Activated naive CD4-positive, alpha-beta T cell treated with anti-CD3 and anti-CD28 coated beads for 36 hours (primary cell): ENCODE measurements around the gene PODNL1. TPM values are rescaled to one million over a fixed set of nuclear protein-coding genes. Genes with fewer than 3 reads are reported as not detected.

Experiments used
- CTCF ChIA-PET: fragments of 350-600 bp; sonication (Branson Sonifier 250); formaldehyde crosslinking; loops from one replicate; lab custom pipeline; 2021; ENCODE audit warnings: antibody characterized with exemption; lab: Charles Lee
- DNase-seq: peaks from one replicate; pipeline ENCODE4 v3.0.0-alpha.2; 2020
- H3K27ac Mint-ChIP-seq: one replicate; pipeline ENCODE4 v1.8.0; 2021; ENCODE audit warnings: mild to moderate bottlenecking, mixed read lengths
- H3K27me3 Mint-ChIP-seq: one replicate; pipeline ENCODE4 v1.8.0; 2021; ENCODE audit warnings: low read depth, mixed read lengths
- H3K36me3 Mint-ChIP-seq: one replicate; pipeline ENCODE4 v1.8.0; 2021; ENCODE audit warnings: low read depth, mixed read lengths
- H3K4me1 Mint-ChIP-seq: one replicate; pipeline ENCODE4 v1.8.0; 2021; ENCODE audit warnings: low read depth, mixed read lengths
- H3K4me3 Mint-ChIP-seq: one replicate; pipeline ENCODE4 v1.8.0; 2021; ENCODE audit warnings: mild to moderate bottlenecking, moderate library complexity, mixed read lengths
- H3K9me3 Mint-ChIP-seq: one replicate; pipeline ENCODE4 v1.8.0; 2021; ENCODE audit warnings: mixed read lengths
- intact Hi-C: fragments of 100-400 bp; cut with micrococcal nuclease; formaldehyde crosslinking; loops from one replicate; pipeline ENCODE4 v1.15.1; 2023
- total RNA-seq, 2 experiments: library from RNA; stranded (reverse); gene quantifications; one replicate each; pipeline ENCODE4 v1.2.3, GENCODE V29; 2021

The PODNL1 gene, protein sequence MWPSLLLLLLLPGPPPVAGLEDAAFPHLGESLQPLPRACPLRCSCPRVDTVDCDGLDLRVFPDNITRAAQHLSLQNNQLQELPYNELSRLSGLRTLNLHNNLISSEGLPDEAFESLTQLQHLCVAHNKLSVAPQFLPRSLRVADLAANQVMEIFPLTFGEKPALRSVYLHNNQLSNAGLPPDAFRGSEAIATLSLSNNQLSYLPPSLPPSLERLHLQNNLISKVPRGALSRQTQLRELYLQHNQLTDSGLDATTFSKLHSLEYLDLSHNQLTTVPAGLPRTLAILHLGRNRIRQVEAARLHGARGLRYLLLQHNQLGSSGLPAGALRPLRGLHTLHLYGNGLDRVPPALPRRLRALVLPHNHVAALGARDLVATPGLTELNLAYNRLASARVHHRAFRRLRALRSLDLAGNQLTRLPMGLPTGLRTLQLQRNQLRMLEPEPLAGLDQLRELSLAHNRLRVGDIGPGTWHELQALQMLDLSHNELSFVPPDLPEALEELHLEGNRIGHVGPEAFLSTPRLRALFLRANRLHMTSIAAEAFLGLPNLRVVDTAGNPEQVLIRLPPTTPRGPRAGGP
- total RNA-seq = under 1 TPM in 1 of 2 experiments, not detected in 1; 0.29 TPM

DNA sequence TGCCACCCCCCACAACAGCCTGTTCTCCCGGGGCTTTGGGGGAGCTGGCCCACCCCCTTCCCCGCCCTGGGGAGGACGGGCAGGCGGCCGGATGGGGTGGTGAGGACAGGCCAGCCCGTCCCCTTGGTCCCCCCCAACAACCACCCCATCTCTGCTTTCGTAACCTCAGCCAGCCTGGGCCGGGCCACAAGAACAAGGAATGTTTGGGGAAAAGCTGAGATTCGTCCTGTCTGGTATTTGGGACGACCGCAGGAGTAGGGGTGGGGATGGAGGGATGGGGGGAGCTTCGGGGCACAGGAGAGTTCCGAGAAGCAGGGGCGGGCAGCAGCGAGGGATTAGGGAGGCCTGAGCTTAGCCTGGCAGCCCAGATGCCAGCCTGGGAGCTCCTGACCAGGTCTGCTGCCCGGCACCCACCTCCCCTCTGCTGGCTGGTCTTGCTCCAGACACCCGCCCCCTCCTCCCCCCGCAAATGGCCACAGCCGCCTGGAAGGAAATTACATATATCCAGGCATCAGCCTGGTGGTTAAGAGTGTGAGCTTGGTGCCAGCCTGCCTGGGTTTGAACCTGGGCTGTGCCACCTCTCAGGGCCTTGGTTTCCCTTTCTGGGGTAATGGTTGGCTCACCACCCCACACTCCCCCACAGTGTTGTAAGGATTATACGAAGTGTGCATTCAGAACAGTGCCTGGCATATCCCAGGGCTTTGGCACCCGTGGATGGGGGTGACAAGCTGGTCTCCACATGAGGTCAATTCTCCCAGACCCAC lies at the start of gene PODNL1:
TSS of gene PODNL1 (minus strand) at position 117 of the 764 bp plus-strand sequence. CDS start 236 bp downstream, outside the sequence.
- Mint-ChIP-seq H3K36me3 (no peaks in the 10 kb centered on the region), H3K27ac (no peak within 1 kb of the TSS), H3K9me3 (no peaks in the 10 kb centered on the region), H3K4me1 (no peaks in the 10 kb centered on the region), H3K27me3 (peaks cover 2% of the 10 kb centered on the region), H3K4me3 (no peak within 1 kb of the TSS)
- DNase-seq = no peak
- intact Hi-C loops = no loop called here
- CTCF ChIA-PET = interaction anchor here (1.2 kb wide), 1 partner anchor 121 kb away, joined by 3 read pairs; no protein-coding TSS in a partner anchor

DNA sequence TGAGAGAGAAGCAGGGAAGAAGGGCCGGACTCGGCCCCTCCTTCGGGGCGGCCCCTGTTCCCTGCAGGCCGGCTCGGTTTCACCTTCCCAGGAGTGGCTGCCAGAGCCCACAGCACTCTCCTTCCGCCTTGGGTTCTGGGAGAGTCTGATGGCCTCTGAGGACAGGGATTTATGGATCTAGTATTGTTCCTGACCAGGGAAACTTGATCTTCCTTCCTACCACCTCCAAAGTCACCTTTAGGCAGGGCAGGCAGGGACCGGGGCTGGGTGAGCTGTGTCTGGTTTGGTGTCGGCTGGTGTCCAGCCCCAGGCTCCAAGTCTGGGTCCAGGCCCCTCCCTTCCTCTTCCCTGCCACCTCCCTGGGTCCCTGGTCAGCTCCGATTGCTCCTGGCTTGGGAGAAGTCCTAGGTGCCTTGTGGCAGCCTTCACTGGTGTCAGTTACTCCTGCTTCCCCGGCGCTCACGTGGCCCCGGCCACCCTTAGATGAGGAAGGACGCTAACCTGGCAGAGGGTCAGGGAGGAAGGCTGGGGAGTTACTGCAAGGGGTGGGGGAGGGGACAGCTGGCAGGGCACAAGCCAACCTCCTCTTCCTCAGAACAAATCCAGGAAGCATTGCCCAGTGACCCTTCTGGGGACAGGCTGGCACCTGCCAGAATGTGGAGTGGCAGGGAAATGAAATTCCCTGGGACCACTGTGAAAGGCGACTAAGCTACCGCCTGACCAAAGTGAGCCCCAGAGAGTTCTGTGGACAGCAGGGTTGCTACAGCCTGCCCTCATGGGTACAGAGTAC lies 49.1 kb upstream of the PODNL1 start:
- Mint-ChIP-seq H3K4me3 (peak overlapping the region; percentile 65), H3K27me3 (no peaks in the 10 kb centered on the region), H3K9me3 (no peaks in the 10 kb centered on the region), H3K4me1 (peaks cover 65% of the 10 kb centered on the region), H3K27ac (peak overlapping the region; percentile 98), H3K36me3 (peaks cover 12% of the 10 kb centered on the region)
- DNase-seq = no peak
- CTCF ChIA-PET = interaction anchor here (0.6 to 1.2 kb wide), 5 partner anchors 18 to 86 kb away, joined by 3 to 5 read pairs (median 3); partner anchors contain the start of gene IL27RA
- intact Hi-C loops = loop anchor here (2.0 kb wide), 1 partner anchor 86 kb away; the partner anchor contains the start of gene MISP3

DNA sequence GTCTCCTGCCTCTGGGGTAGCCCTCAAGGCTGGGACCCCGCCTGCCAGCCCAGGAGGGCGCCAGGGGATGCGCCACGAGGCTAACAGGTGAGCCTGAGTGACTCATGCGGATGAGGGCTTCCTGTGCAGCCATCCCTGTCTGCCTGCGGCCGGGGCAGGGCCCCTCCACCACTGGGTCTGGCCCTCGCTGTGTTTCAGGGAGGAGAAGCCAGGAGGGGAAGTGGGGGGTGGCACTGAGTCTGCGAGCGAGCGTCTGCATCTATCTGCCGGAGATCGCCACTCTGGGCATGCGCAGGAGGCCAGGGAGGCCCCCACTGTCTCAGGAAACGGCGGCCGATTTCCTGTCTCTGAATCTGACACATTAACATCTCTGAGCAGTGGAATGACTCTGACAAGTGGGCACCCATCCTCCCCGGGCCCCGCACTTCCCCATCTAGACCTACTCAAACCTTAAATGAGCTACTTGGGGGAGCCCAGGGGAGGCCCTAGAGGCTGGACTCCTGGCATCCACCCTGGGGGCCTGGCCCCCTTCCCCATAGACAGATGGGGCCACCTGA lies 48.2 kb upstream of the PODNL1 start:
- DNase-seq = peak; percentile 100
- H3K9me3 Mint-ChIP-seq = no peaks in the 10 kb centered on the region
- peaks cover 12% of the 10 kb centered on the region for H3K36me3 Mint-ChIP-seq
- intact Hi-C loops = loop anchor here (1.0 to 2.0 kb wide), 7 partner anchors 20 to 382 kb away; partner anchors contain the start of genes DCAF15, MISP3 and RFX1
- H3K27ac Mint-ChIP-seq = peak overlapping the region; percentile 98
- peak overlapping the region; percentile 65 for H3K4me3 Mint-ChIP-seq
- no peaks in the 10 kb centered on the region for H3K27me3 Mint-ChIP-seq
- H3K4me1 Mint-ChIP-seq = peaks cover 64% of the 10 kb centered on the region
- CTCF ChIA-PET = interaction anchor here (0.6 to 2.1 kb wide), 4 partner anchors 18 to 83 kb away, joined by 3 to 9 read pairs (median 3); partner anchors contain the start of gene IL27RA

DNA sequence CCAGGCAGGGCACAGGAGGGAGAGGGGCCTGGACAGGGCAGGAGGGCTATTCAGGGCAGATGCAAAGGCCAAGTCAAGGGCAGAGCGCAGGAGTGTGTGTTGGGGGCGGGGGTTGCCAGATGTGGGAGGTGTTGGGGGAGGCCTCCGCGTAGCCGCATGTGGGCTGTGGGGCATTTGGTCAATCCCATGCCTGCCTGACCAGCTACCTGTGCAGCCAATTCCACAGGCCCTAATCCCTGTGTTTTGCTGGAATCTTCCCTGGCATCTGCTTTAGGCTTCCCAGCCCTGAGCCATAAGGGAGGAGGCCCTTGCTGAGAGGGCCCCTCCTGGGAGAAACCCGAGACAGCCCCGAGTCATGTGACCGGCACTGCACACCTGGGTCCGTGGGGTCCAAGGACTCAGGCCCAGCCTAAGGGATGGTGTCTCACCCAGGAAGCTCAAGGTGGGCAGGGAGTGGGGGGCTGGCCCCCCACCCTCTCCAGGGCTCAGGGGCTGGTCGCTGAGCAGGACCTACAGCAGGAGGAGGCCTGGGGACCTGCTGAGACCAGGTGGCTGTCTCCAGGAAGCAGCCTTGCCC lies 47.6 kb upstream of the PODNL1 start:
- Mint-ChIP-seq H3K4me1 (peaks cover 62% of the 10 kb centered on the region), H3K27ac (peak overlapping the region; percentile 98), H3K27me3 (no peaks in the 10 kb centered on the region), H3K36me3 (peaks cover 11% of the 10 kb centered on the region), H3K9me3 (no peaks in the 10 kb centered on the region), H3K4me3 (peak overlapping the region; percentile 65)
- CTCF ChIA-PET = interaction anchor here (0.6 to 2.1 kb wide), 7 partner anchors 14 to 46 kb away, joined by 3 to 9 read pairs (median 3); partner anchors contain the start of gene IL27RA
- intact Hi-C loops = loop anchor here (1.0 to 2.0 kb wide), 7 partner anchors 20 to 382 kb away; partner anchors contain the start of genes DCAF15, MISP3 and RFX1
- DNase-seq = no peak

DNA sequence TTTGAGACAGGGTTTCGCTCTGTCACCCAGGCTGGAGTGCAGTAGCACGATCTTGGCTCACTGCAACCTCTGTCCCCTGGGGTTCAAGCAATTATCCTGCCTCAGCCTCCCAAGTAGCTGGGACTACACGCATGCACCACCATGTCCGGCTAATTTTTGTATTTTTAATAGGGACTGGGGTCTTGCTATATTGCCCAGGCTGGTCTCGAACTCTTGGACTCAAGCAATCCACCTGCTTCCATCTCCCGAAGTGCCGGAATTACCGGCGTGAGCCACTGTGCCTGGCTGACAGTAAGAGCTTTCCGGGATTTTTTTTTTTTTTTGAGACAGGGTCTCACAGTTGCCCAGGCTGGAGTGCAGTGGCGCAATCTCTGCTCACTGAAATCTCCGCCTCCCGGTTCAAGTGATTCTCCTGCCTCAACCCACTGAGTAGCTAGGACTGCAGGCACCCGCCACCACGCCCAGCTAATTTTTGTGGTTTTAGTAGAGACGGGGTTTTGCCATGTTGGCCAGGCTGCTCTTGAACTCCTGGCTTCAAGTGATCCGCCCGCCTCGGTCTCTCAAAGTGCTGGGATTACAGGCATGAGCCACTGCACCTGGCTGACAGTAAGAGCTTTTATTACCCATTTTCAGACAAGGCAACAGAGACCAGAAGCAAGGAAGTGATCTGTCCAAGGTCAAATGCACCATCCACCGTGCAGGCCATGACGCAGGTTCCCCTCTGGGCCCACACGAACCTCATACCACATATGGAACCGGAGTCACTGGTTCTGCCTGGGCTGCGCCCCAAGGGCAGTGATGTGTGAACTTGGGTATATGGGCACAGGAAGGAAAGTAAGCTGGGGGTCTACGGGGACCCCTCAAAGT lies 46.9 kb upstream of the PODNL1 start:
- CTCF ChIA-PET = interaction anchor here (0.6 to 2.1 kb wide), 6 partner anchors 14 to 48 kb away, joined by 3 to 9 read pairs (median 4); partner anchors contain the start of gene IL27RA
- DNase-seq = peak; percentile 41
- Mint-ChIP-seq H3K4me1 (peaks cover 62% of the 10 kb centered on the region), H3K4me3 (peak overlapping the region; percentile 63), H3K36me3 (peaks cover 10% of the 10 kb centered on the region), H3K27me3 (no peaks in the 10 kb centered on the region), H3K27ac (peak overlapping the region; percentile 98), H3K9me3 (no peaks in the 10 kb centered on the region)
- intact Hi-C loops = no loop called here

DNA sequence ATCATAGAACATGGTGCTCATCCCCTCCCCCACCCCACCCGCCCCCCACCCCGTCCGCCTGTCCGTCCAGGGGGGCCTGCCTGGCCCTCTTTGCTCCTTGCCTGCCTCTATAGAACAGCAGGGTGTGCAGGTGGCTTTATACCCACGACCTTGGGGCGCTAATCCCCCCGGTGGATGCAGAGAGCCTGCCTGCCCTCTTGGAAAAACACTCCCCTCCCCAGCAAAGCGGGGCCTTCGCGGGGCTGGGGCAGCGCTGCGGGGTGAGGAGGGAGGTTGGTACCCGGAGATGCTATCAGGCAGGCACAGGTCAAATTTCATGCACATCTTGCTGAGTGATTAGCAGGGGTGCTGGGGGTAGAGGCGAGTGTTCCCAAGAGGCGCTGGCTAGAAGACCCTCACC lies 46.0 kb upstream of the PODNL1 start:
- Mint-ChIP-seq H3K36me3 (peaks cover 4% of the 10 kb centered on the region), H3K4me1 (peaks cover 58% of the 10 kb centered on the region)

DNA sequence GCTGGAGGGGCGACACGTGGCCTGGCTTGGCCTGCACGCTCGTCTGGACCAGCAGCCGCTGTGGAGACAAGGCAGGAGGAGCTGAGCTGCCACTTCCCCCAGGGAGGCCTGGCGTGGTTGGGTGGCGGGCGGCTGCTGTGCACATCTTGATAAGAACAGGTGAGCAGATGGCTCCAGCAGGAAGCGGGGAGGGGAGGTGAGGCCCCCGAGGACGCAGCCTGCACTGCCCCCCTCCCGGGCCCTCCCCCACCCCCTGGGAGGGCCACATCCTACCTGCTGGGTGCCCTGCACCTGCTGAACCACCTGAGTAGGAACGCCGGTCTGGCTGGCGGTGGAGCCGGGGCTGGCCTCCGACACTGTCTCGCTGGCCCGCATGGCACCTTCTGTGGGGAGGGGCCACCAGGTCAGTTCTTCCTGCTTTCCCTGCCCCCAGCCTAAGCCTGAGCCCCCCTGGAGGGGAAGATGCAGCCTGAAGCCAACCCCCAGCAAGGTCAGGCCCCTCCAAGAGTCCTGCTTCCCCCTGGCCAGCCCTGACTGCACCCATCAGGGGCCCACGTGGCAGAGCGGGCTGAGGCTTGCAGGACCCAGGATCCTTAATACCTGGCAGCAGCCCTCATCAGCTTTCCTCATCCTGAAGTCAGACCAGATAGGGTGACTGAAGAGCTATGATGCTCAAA lies 45.1 kb upstream of the PODNL1 start:
- no peak for DNase-seq
- no peaks in the 10 kb centered on the region for H3K9me3 Mint-ChIP-seq
- peaks cover 52% of the 10 kb centered on the region for H3K4me1 Mint-ChIP-seq
- intact Hi-C loops = no loop called here
- H3K36me3 Mint-ChIP-seq = peaks cover 4% of the 10 kb centered on the region
- no peak overlapping the region for H3K4me3 Mint-ChIP-seq
- CTCF ChIA-PET = interaction anchor here (0.6 kb wide), 1 partner anchor 104 kb away, joined by 3 read pairs; no protein-coding TSS in a partner anchor
- no peak overlapping the region for H3K27ac Mint-ChIP-seq
- no peaks in the 10 kb centered on the region for H3K27me3 Mint-ChIP-seq

More for the DNA sequence above, 46.0 kb upstream of the PODNL1 start:
- Mint-ChIP-seq H3K27ac (peak overlapping the region; percentile 46), H3K4me3 (no peak overlapping the region), H3K27me3 (no peaks in the 10 kb centered on the region), H3K9me3 (no peaks in the 10 kb centered on the region)
- CTCF ChIA-PET = interaction anchor here (0.6 kb wide), 1 partner anchor 39 kb away, joined by 3 read pairs; no protein-coding TSS in a partner anchor
- intact Hi-C loops = no loop called here
- DNase-seq = no peak

DNA sequence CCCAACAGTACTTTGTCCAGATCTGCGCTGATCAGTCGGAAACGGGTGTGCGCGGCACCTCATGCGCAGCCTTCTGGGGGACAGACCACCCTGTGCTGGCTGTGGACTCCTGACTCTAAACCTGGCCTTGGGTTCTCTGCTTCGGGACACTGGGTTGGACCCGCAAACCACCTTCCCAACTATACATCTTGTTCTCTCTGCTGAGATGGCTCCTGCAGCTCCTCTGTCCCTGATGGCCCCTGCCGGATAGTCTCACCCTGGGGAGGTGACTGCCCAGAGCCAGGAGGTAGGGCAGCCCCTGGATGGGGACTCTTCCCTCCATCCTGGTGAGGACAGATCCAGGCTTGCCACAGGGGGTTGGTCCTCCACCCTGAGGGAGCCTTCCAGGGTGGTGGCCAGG lies 44.6 kb upstream of the PODNL1 start:
- Mint-ChIP-seq H3K4me1 (peaks cover 49% of the 10 kb centered on the region), H3K36me3 (peaks cover 4% of the 10 kb centered on the region), H3K27ac (no peak overlapping the region), H3K9me3 (no peaks in the 10 kb centered on the region), H3K4me3 (no peak overlapping the region), H3K27me3 (no peaks in the 10 kb centered on the region)
- DNase-seq = no peak
- intact Hi-C loops = no loop called here
- CTCF ChIA-PET = interaction anchor here (0.6 kb wide), 1 partner anchor 1370 kb away, joined by 3 read pairs; no protein-coding TSS in a partner anchor

DNA sequence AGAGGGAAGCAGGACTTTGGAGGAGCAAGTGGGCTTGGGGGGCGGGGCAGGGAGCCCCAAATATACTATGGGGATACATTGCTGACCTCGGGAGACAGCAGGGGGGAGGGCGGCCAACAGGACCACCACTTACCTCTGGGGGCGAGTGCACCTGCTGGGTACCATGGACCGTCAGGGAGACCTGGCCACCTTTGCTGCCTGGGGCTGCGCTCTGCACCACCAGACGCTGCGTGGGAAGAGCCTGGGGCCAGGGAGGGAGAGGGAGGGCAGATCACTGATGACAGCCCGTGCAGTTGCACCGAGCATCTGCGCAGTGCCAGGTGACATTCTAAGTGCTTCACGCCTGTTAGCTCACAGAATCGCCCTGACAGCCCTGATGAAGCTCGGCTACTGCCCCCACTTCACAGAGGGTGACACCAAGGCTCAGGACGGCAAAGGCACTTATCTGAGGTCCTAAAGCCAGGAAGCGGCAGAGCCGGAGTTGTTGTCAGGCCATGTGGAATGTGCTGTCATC lies 43.8 kb upstream of the PODNL1 start:
- Mint-ChIP-seq H3K36me3 (peaks cover 4% of the 10 kb centered on the region), H3K4me1 (peaks cover 42% of the 10 kb centered on the region), H3K27ac (no peak overlapping the region), H3K27me3 (no peaks in the 10 kb centered on the region), H3K9me3 (no peaks in the 10 kb centered on the region), H3K4me3 (no peak overlapping the region)
- CTCF ChIA-PET = interaction anchor here (0.6 to 1.1 kb wide), 2 partner anchors 29 to 1369 kb away, joined by 3 read pairs; no protein-coding TSS in a partner anchor
- intact Hi-C loops = no loop called here
- DNase-seq = no peak
